Measurements from ENCODE around the gene RPL15.

DNA sequence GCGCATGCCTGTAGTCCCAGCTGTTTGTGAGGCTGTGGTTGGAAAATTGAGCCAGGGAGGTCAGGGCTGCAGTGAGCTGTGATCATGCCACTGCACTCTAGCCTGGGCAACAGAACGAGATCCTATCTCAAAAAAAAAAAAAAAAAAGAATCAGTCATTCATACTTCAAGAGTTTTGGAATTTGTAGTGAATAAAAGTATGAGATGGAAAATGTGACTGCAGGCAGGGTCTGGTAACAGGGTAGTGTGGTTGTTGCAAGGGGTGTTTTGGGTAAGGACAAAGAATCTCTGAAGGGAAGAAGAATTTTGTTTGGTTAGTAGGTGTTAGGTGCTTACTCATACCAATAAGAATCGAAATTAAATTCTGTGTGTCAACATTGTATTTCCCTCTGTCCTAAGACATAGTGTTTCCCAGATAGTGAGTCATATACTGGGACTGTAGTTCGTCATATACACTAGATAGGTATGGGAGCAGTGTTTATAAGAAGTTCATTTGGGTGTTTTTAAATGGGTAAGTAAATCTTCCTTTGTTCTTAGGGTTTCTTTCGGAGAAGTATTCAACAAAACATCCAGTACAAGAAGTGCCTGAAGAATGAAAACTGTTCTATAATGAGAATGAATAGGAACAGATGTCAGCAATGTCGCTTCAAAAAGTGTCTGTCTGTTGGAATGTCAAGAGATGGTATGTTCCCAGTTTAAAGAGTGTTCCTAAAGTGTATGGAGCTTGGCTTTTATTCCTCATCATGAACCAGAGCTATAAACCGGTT is 42.4 kb downstream of the RPL15 start:
- TF ChIP-seq POLR2A (IDR thresholded peaks at IDR 0.05; ENCODE audit: extremely low read depth, insufficient read length) (no peak), MYC (IDR thresholded peaks at IDR 0.05; ENCODE audit: low read depth, low read length) (no peak)
- TF ChIP-seq, protein P1, sequence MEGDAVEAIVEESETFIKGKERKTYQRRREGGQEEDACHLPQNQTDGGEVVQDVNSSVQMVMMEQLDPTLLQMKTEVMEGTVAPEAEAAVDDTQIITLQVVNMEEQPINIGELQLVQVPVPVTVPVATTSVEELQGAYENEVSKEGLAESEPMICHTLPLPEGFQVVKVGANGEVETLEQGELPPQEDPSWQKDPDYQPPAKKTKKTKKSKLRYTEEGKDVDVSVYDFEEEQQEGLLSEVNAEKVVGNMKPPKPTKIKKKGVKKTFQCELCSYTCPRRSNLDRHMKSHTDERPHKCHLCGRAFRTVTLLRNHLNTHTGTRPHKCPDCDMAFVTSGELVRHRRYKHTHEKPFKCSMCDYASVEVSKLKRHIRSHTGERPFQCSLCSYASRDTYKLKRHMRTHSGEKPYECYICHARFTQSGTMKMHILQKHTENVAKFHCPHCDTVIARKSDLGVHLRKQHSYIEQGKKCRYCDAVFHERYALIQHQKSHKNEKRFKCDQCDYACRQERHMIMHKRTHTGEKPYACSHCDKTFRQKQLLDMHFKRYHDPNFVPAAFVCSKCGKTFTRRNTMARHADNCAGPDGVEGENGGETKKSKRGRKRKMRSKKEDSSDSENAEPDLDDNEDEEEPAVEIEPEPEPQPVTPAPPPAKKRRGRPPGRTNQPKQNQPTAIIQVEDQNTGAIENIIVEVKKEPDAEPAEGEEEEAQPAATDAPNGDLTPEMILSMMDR (IDR thresholded peaks at IDR 0.05; ENCODE audit: low read depth, low read length) = no peak
- TF ChIP-seq, protein P2, sequence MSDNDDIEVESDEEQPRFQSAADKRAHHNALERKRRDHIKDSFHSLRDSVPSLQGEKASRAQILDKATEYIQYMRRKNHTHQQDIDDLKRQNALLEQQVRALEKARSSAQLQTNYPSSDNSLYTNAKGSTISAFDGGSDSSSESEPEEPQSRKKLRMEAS (IDR thresholded peaks at IDR 0.05; ENCODE audit: low read depth, low read length) = no peak
